Endothelial cell (in vitro differentiated cells): ENCODE measurements around the gene VRK2. TPM values are rescaled to one million over a fixed set of nuclear protein-coding genes. Genes with fewer than 3 reads are reported as not detected.

Experiments used
- DNase-seq: peaks from one replicate; pipeline ENCODE4 v3.0.0; 2021; ENCODE audit warnings: low spot score
- H3K27ac Mint-ChIP-seq: one replicate; pipeline ENCODE4 v1.8.0; 2021; ENCODE audit warnings: mixed read lengths, inconsistent platforms; ENCODE audit not compliant: unreplicated experiment
- H3K27me3 Mint-ChIP-seq: one replicate; pipeline ENCODE4 v1.8.0; 2021; ENCODE audit warnings: mild to moderate bottlenecking, moderate library complexity, mixed read lengths, inconsistent platforms; ENCODE audit not compliant: unreplicated experiment
- H3K36me3 Mint-ChIP-seq: one replicate; pipeline ENCODE4 v1.8.0; 2021; ENCODE audit warnings: mild to moderate bottlenecking, low read depth, mixed read lengths, inconsistent platforms; ENCODE audit not compliant: unreplicated experiment
- H3K4me1 Mint-ChIP-seq: one replicate; pipeline ENCODE4 v1.8.0; 2021; ENCODE audit warnings: mild to moderate bottlenecking, mixed read lengths, inconsistent platforms; ENCODE audit not compliant: unreplicated experiment
- H3K4me3 Mint-ChIP-seq: one replicate; pipeline ENCODE4 v1.8.0; 2021; ENCODE audit warnings: mild to moderate bottlenecking, mixed read lengths, inconsistent platforms; ENCODE audit not compliant: unreplicated experiment
- H3K9me3 Mint-ChIP-seq: one replicate; pipeline ENCODE4 v1.8.0; 2021; ENCODE audit warnings: mixed read lengths, inconsistent platforms; ENCODE audit not compliant: unreplicated experiment
- total RNA-seq: library from RNA; stranded (reverse); fragmentation: NEBNext Ultra II Directional; extraction: Animal tissue kit (Norgen Biotek cat#: 25700); gene quantifications from one replicate; pipeline ENCODE4 v1.2.1, GENCODE V29; 2021; ENCODE audit not compliant: unreplicated experiment
- TF ChIP-seq, protein P1 (sequence below): fragments of 200-600 bp; sonication (generic); IDR thresholded peaks from one replicate; pipeline ENCODE4 v1.5.0; 2021; ENCODE audit warnings: antibody characterized with exemption; ENCODE audit not compliant: unreplicated experiment

Gene VRK2
- total RNA-seq, 1 donor from 2014 or later: 18.3 TPM

DNA sequence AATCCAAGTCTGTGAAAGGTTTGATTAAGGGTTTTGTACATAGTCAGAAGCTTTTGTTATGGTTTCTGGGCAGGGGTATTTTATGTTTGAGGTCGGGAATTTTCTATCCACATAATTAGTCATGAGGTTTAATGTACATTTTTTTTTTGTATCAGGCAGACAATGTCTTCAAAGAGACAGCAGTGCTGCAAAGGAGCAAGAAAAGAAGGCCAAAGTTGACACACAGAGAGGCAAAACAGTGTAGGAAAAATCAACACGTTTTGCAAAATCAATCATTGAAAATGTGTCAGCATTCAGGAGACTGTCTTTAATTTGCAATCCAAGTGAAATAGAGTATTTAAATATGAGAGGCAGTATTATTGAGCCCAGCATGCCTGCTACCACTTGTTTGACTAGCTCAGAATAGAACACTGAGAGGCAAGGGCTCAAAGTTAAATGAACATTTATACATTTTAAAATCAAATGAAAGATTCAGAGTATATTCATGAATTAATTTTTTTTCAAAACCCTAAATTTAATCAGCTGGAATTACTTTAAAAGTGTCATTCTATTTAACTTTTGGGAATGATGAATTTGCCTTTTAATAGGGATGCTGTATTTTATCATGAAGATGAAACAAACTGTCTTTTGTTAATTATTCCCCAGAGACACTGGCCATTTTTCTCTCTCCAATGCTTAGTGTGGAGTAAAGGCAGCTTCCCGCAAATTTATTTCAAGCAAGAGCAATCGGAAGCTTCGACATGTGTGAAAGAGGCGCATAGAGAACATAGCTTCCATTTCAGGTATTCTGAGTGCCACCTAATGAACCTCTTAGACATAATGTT is 11.3 kb downstream of the VRK2 start:
- Mint-ChIP-seq H3K36me3 (no peaks in the 10 kb centered on the region), H3K4me1 (no peaks in the 10 kb centered on the region), H3K9me3 (no peaks in the 10 kb centered on the region), H3K27ac (no peak overlapping the region), H3K4me3 (no peak overlapping the region), H3K27me3 (no peaks in the 10 kb centered on the region)
- no peak for DNase-seq
- TF ChIP-seq, protein P1, sequence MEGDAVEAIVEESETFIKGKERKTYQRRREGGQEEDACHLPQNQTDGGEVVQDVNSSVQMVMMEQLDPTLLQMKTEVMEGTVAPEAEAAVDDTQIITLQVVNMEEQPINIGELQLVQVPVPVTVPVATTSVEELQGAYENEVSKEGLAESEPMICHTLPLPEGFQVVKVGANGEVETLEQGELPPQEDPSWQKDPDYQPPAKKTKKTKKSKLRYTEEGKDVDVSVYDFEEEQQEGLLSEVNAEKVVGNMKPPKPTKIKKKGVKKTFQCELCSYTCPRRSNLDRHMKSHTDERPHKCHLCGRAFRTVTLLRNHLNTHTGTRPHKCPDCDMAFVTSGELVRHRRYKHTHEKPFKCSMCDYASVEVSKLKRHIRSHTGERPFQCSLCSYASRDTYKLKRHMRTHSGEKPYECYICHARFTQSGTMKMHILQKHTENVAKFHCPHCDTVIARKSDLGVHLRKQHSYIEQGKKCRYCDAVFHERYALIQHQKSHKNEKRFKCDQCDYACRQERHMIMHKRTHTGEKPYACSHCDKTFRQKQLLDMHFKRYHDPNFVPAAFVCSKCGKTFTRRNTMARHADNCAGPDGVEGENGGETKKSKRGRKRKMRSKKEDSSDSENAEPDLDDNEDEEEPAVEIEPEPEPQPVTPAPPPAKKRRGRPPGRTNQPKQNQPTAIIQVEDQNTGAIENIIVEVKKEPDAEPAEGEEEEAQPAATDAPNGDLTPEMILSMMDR: no peak

DNA sequence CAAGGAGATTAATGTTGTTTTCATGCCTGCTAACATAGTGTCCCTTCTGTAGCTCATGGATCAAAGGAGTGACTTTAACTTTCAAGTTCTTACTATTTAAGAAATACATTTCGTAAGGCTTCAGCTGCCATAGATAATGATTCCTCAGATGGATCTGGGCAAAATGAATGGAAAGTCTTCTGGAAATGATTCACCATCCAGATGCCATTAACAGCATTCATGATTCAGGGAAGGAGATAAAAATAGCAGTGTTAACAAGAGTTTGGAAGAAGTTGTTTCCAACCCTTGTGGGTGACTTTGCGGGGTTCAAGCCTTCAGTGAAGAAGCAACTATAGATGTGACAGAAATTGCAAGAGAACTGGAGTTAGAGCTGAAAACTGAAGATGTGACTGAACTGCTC is 17.0 kb downstream of the VRK2 start:
- DNase-seq: no peak

DNA sequence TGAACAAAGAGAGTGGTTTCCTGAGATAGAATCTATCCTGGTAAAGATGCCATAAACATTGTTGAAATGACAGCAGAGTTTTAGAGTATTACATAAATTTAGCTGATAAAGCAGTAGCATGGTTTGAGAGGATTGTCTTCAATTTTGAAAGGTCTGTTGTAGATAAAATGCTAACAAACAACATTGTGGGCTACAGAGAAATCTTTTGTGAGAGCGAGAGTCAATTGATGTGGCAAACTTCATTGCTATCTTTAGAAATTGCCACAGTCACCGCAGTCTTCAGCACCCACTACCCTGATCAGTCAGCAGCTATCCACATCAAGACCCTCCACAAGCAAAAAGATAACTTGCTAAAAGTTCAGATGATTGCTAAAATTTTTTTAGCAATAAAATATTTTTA is 17.5 kb downstream of the VRK2 start:
- Mint-ChIP-seq H3K9me3 (no peaks in the 10 kb centered on the region), H3K4me1 (no peaks in the 10 kb centered on the region), H3K27ac (no peak overlapping the region), H3K36me3 (no peaks in the 10 kb centered on the region), H3K27me3 (no peaks in the 10 kb centered on the region), H3K4me3 (no peak overlapping the region)
- no peak for DNase-seq
- TF ChIP-seq, protein P1: no peak

More for the DNA sequence above, 17.0 kb downstream of the VRK2 start:
- Mint-ChIP-seq H3K36me3 (no peaks in the 10 kb centered on the region), H3K27ac (no peak overlapping the region), H3K4me1 (no peaks in the 10 kb centered on the region), H3K27me3 (no peaks in the 10 kb centered on the region), H3K9me3 (no peaks in the 10 kb centered on the region), H3K4me3 (no peak overlapping the region)
- TF ChIP-seq, protein P1: no peak

DNA sequence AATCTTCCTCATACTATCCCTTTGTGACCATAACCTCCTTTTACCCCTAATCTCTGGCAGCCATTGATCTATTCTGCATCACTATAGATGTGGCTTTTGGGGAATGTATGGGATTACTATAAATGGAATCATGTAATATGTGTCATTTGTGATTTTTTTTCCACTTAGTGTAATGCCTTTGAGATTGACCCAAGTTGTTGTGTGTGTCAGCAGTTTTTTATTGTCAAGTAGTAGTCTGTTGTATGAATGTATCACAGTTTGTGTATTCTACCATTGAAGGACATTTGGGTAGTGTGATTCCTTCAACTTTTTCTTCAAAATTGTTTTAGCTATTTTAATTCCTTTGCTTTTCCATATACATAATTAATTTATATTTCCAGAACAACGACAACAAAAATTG is 18.6 kb downstream of the VRK2 start:
- Mint-ChIP-seq H3K4me1 (no peaks in the 10 kb centered on the region), H3K27me3 (no peaks in the 10 kb centered on the region), H3K27ac (no peak overlapping the region), H3K36me3 (no peaks in the 10 kb centered on the region), H3K4me3 (no peak overlapping the region), H3K9me3 (no peaks in the 10 kb centered on the region)
- TF ChIP-seq, protein P1: no peak
- no peak for DNase-seq

DNA sequence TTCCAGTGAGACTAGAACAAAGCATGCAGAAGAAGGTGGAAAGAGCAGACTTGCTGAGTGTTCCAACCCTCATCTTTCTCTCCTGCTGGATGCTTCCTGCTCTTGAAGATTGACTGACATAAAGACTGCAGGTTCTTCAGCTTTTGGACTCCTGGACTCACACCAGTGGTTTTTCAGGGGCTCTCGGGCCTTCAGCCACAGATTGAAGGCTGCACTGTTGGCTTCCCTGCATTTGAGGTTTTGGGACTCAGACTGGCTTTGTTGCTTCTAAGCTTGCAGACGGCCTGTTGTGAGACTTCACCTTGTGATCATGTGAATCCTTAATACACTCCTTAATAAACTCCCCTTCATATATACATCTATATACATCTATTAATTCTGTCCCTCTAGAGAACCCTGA is 20.4 kb downstream of the VRK2 start:
- Mint-ChIP-seq H3K9me3 (no peaks in the 10 kb centered on the region), H3K27me3 (no peaks in the 10 kb centered on the region), H3K27ac (no peak overlapping the region), H3K4me1 (peaks cover under 1% of the 10 kb centered on the region), H3K36me3 (no peaks in the 10 kb centered on the region), H3K4me3 (no peak overlapping the region)
- TF ChIP-seq, protein P1: no peak
- no peak for DNase-seq
